Renal cortex interstitium (tissue), 11 donors: ENCODE data around the gene FBXW10. TPM values are rescaled to one million over a fixed set of nuclear protein-coding genes. Genes with fewer than 3 reads are reported as not detected.
"Not testable (repeated sequence)": the region's sequence is repeated elsewhere in the genome, so short reads cannot be mapped to it uniquely, and the experiment has no call there.

Source experiments
- DNase-seq, 11 donors: peaks; one replicate each; pipeline ENCODE4 v3.0.0-alpha.2; 2013; ENCODE audit warnings: low read depth in 9 of 11, low spot score in 4 of 11; ENCODE audit errors: extremely low read depth in 1 of 11
- polyA plus RNA-seq, 3 donors: library from polyadenylated mRNA; unstranded; fragments of 120-200 nt; gene quantifications; one replicate each; pipeline ENCODE4 v1.2.1, GENCODE V29; 2013; ENCODE audit not compliant: insufficient read length in 3 of 3

The FBXW10 gene
- polyA plus RNA-seq, 3 donors, result 0.64 to 0.89 (median 0.80) TPM

GRCh38 chr17:18803458-18804245 lies 59.8 kb downstream of the FBXW10 start:
- DNase-seq, result not testable (repeated sequence)

- not testable (repeated sequence) for DNase-seq
These were observed 72.1 kb downstream of the FBXW10 start for GRCh38 chr17:18815924-18816323.

DNA sequence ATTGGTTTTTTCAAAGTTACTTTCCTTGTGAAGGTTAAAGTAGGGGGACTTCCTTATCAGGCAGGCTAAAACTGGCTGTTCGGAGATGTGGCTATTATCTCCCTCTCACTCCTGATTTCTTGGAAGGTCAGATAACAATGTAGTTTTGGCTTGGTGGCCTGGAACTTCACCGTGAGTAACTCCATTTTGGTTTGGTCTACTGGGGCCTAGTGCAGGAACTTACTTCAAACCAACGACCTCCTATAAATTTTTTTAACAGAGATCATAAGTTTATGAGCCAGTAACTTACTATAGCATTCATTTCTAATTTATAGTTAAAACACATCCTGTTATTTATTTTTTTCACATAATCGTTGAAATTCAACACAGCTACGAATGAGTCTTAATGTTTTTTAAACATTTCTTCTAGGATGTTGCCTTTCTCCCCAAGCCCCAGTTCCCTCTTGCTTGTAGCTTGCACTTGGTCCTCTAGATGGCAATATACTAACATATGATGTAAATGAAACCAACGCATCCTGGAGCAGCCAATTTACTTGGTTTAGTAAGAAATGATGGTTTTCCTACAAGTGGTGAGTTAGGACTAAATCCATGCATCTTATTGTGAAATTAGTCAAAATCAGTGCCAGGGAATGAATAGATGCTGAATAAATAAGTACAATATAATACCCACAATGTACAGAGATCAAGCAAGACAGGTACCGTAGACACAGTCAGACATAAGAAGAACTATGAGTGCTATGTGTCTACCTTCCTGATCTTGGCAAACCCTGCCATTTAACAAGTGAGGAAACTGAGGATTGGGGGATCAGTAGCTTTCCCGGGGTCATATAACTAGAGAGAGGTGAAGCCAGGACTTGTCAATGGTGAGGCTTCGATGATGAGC lies 72.9 kb downstream of the FBXW10 start:
- peak in 10 of 11 donors; percentile 16 to 56 (median 36) for DNase-seq

- DNase-seq, result not testable (repeated sequence)
These were observed 77.6 kb downstream of the FBXW10 start for GRCh38 chr17:18821430-18821829.

DNA sequence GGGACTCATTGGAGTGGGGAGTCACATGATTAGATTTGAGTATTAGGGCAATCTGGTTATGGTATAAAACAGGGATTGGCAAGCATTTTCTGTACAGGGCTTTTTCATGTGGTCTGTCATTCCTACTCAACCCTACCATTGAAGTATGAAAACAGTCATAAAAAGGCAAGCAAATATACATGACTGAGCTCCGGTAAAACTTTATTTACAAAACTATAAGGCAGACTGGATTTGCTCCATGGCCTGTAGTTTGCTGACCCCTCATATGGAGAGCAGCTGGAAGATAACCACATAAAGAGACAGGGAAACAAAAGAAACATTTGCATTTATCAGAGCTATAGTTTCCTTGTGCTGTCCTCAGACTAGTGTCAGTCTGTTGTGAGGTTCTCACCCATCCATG lies 83.8 kb downstream of the FBXW10 start:
- DNase-seq, result not testable (repeated sequence)

Other genes starting within 250 kb of the FBXW10 start
- gene TBC1D28, start 99.7 kb upstream of the FBXW10 start, polyA plus RNA-seq, result not detected
- gene FOXO3B, start 61.7 kb upstream of the FBXW10 start, polyA plus RNA-seq, result 1 to 10 TPM; 4.5 to 7.4 (median 5.7) TPM
- 10 to 100 TPM; 44.5 to 52.7 (median 52.6) TPM for gene TVP23B, start 37.1 kb downstream of the FBXW10 start, polyA plus RNA-seq
- 10 to 100 TPM; 49.5 to 64.4 (median 53.7) TPM for gene PRPSAP2, start 114.1 kb downstream of the FBXW10 start, polyA plus RNA-seq
- 1 to 10 TPM in 1 of 3 donors, under 1 TPM in 2; 0.40 to 1.1 (median 0.70) TPM for gene SLC5A10, start 208.1 kb downstream of the FBXW10 start, polyA plus RNA-seq